NT2/D1 (cell line): ENCODE measurements around the gene NBAS.

ENCODE experiments used
- SUZ12 ChIP-seq: IDR thresholded peaks from 2 replicates; pipeline ENCODE4 v1.6.1; 2011; ENCODE audit not compliant: insufficient read length, insufficient read depth; ENCODE audit errors: extremely low read depth
- YY1 ChIP-seq: IDR thresholded peaks from 2 replicates; pipeline ENCODE4 v1.6.1; 2011; ENCODE audit not compliant: insufficient read length, insufficient read depth
- ZNF274 ChIP-seq: IDR thresholded peaks from 2 replicates; pipeline ENCODE4 v1.6.1; 2011; ENCODE audit warnings: mild to moderate bottlenecking, low read depth, low read length

DNA sequence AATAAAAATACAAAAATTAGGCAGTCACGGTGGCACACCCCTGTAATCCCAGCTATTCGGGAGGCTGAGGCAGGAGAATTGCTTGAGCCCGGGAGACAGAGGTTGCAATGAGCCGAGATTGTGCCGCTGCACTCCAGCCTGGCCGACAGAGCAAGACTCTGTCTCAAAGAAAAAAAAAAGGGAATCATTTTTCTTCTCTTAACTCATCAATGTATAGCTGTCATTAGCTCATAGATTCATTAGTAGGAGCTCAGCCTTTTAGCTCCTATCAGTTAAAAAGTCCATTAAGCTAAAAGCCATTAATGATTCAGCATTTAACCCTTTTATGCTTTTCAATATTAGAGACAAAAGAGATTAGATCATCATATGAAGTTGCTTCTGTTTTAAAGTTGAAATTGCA lies 5.8 kb upstream of the NBAS start:
- TF ChIP-seq YY1 (no peak), ZNF274 (no peak), SUZ12 (no peak)
